Measurements from ENCODE around the gene TCERG1L. TPM values are rescaled to one million over a fixed set of nuclear protein-coding genes. Genes with fewer than 3 reads are reported as not detected.

The TCERG1L gene
- total RNA-seq, 1 donor from 2014 or later = not detected

- DNase-seq = no peak
- no peak for TF ChIP-seq CTCF (IDR thresholded peaks at IDR 0.05)
Observed at GRCh38 chr10:131233611-131234258, 77.8 kb downstream of the TCERG1L start.

GRCh38 chr10:131231965-131232541 is 79.5 kb downstream of the TCERG1L start:
- no peaks in the 10 kb centered on the region for H3K27me3 ChIP-seq
- H3K27ac ChIP-seq = no peak overlapping the region
- H3K4me3 ChIP-seq = no peak overlapping the region
- H3K36me3 ChIP-seq = no peaks in the 10 kb centered on the region
- H3K4me1 ChIP-seq = no peaks in the 10 kb centered on the region
- no peaks in the 10 kb centered on the region for H3K9me3 ChIP-seq
- ATAC-seq (no peak), DNase-seq (no peak)
- no peak for TF ChIP-seq CTCF (IDR thresholded peaks at IDR 0.05)
- intact Hi-C loops (cut with DNase I) = no loop called here

More at GRCh38 chr10:131233611-131234258, 77.8 kb downstream of the TCERG1L start:
- intact Hi-C loops (cut with DNase I) = no loop called here
- Histone ChIP-seq H3K36me3 (no peaks in the 10 kb centered on the region), H3K4me3 (no peak overlapping the region), H3K4me1 (no peaks in the 10 kb centered on the region), H3K27ac (no peak overlapping the region), H3K9me3 (no peaks in the 10 kb centered on the region), H3K27me3 (no peaks in the 10 kb centered on the region)
- no peak for ATAC-seq

GRCh38 chr10:131231323-131231964 is 80.1 kb downstream of the TCERG1L start:
- Histone ChIP-seq H3K27ac (no peak overlapping the region), H3K4me3 (no peak overlapping the region), H3K36me3 (no peaks in the 10 kb centered on the region), H3K27me3 (no peaks in the 10 kb centered on the region), H3K9me3 (no peaks in the 10 kb centered on the region), H3K4me1 (no peaks in the 10 kb centered on the region)
- no peak for ATAC-seq
- no peak for DNase-seq
- TF ChIP-seq CTCF (IDR thresholded peaks at IDR 0.05) = no peak
- intact Hi-C loops (cut with DNase I) = no loop called here

GRCh38 chr10:131230641-131231322 is 80.7 kb downstream of the TCERG1L start:
- no peaks in the 10 kb centered on the region for H3K9me3 ChIP-seq
- intact Hi-C loops (cut with DNase I) = no loop called here
- H3K27me3 ChIP-seq = no peaks in the 10 kb centered on the region
- no peaks in the 10 kb centered on the region for H3K36me3 ChIP-seq
- H3K27ac ChIP-seq = no peak overlapping the region
- peak; percentile 14 for ATAC-seq
- no peak for DNase-seq
- H3K4me1 ChIP-seq = no peaks in the 10 kb centered on the region
- no peak for TF ChIP-seq CTCF (IDR thresholded peaks at IDR 0.05)
- no peak overlapping the region for H3K4me3 ChIP-seq

GRCh38 chr10:131230166-131230565 is 81.4 kb downstream of the TCERG1L start:
- intact Hi-C loops (cut with DNase I) = no loop called here
- Histone ChIP-seq H3K27ac (no peak overlapping the region), H3K9me3 (no peaks in the 10 kb centered on the region), H3K4me3 (no peak overlapping the region), H3K4me1 (no peaks in the 10 kb centered on the region), H3K27me3 (no peaks in the 10 kb centered on the region), H3K36me3 (no peaks in the 10 kb centered on the region)
- ATAC-seq (peak; percentile 27), DNase-seq (no peak)
- no peak for TF ChIP-seq CTCF (IDR thresholded peaks at IDR 0.05)

Data from upper lobe of right lung (tissue), 1 donor.